ENCODE measurements around the gene VPS25. TPM values are rescaled to one million over a fixed set of nuclear protein-coding genes. Genes with fewer than 3 reads are reported as not detected.

Gene VPS25
- total RNA-seq, 1 experiment from 2014 or later = 34.3 TPM

DNA sequence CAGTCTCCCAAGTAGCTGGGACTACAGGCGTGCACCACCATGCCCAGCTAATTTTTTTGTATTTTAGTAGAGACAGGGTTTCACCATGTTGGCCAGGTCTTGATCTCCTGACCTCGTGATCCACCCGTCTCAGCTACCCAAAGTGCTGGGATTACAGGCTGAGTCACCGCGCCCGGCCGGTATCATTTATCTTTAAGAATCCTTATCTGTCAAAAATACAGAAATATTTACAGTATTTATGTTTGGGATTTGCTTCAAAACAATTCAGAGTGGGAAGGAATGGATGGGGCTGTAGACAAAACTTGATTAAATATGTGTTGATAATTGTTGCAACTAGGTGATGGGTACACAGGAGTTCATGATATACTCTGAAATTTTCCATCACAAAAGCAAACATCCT, 47.9 kb downstream of the VPS25 start:
- H3K27me3 ChIP-seq (replicated peaks; ENCODE audit: insufficient read depth, low read depth, low read length, poor library complexity) = no peaks in the 10 kb centered on the region
- no peak overlapping the region for H3K27ac ChIP-seq (ENCODE audit: low read depth, low read length, poor library complexity, severe bottlenecking)
- intact Hi-C loops (cut with micrococcal nuclease; ENCODE audit: unreplicated experiment) = loop anchor here (10.0 kb wide), 1 partner anchor 96 kb away; no protein-coding TSS in a partner anchor
- TF ChIP-seq, protein P1, sequence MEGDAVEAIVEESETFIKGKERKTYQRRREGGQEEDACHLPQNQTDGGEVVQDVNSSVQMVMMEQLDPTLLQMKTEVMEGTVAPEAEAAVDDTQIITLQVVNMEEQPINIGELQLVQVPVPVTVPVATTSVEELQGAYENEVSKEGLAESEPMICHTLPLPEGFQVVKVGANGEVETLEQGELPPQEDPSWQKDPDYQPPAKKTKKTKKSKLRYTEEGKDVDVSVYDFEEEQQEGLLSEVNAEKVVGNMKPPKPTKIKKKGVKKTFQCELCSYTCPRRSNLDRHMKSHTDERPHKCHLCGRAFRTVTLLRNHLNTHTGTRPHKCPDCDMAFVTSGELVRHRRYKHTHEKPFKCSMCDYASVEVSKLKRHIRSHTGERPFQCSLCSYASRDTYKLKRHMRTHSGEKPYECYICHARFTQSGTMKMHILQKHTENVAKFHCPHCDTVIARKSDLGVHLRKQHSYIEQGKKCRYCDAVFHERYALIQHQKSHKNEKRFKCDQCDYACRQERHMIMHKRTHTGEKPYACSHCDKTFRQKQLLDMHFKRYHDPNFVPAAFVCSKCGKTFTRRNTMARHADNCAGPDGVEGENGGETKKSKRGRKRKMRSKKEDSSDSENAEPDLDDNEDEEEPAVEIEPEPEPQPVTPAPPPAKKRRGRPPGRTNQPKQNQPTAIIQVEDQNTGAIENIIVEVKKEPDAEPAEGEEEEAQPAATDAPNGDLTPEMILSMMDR (conservative IDR thresholded peaks at IDR 0.05; ENCODE audit: low read depth, low read length) = no peak
- TF ChIP-seq EZH2 (IDR thresholded peaks at IDR 0.05; ENCODE audit: borderline replicate concordance, low read depth, low read length, poor library complexity, severe bottlenecking) = no peak
- DNase-seq (ENCODE audit: low spot score) = no peak
- H3K4me3 ChIP-seq (ENCODE audit: low read depth, low read length, poor library complexity, severe bottlenecking) = no peak overlapping the region
- H3K9me3 ChIP-seq (ENCODE audit: low read depth, low read length, poor library complexity, severe bottlenecking) = no peaks in the 10 kb centered on the region
- CTCF ChIA-PET = no interaction called here
- no TSS peak for BruUV-seq (replicated peaks)
- H3K4me1 ChIP-seq (ENCODE audit: insufficient read depth, low read length, poor library complexity, severe bottlenecking) = no peaks in the 10 kb centered on the region
- peaks cover 4% of the 10 kb centered on the region for H3K36me3 ChIP-seq (ENCODE audit: insufficient read depth, low read length, poor library complexity, severe bottlenecking)
- POLR2A ChIA-PET (ENCODE audit: low non-redundant PET) = no interaction called here

DNA sequence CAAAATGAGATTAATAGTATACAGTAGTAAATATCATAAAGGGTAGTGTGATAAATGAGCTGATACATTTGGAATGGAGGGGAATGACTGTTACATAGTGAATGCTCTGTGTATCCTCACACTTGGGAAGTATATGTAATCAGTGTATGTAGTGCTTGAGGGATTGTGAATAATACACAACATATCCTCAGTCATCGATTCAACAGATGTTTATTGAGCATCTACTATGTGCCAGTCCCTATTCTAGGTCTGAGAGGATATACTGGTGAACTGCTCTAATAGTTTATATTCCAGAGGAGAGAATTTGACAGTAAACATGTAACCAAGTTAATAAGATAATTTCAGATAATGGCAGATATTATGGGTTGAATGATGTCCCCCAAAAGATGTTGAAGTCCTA, 54.2 kb downstream of the VPS25 start:
- no peak overlapping the region for H3K4me3 ChIP-seq (ENCODE audit: low read depth, low read length, poor library complexity, severe bottlenecking)
- ChIA-PET CTCF (no interaction called here), POLR2A (ENCODE audit: low non-redundant PET) (no interaction called here)
- DNase-seq (ENCODE audit: low spot score) = no peak
- H3K27me3 ChIP-seq (replicated peaks; ENCODE audit: insufficient read depth, low read depth, low read length, poor library complexity) = no peaks in the 10 kb centered on the region
- no peak overlapping the region for H3K27ac ChIP-seq (ENCODE audit: low read depth, low read length, poor library complexity, severe bottlenecking)
- no peaks in the 10 kb centered on the region for H3K4me1 ChIP-seq (ENCODE audit: insufficient read depth, low read length, poor library complexity, severe bottlenecking)
- no peaks in the 10 kb centered on the region for H3K9me3 ChIP-seq (ENCODE audit: low read depth, low read length, poor library complexity, severe bottlenecking)
- TF ChIP-seq, protein P1 (conservative IDR thresholded peaks at IDR 0.05; ENCODE audit: low read depth, low read length) = no peak
- no peak for TF ChIP-seq EZH2 (IDR thresholded peaks at IDR 0.05; ENCODE audit: borderline replicate concordance, low read depth, low read length, poor library complexity, severe bottlenecking)
- no peaks in the 10 kb centered on the region for H3K36me3 ChIP-seq (ENCODE audit: insufficient read depth, low read length, poor library complexity, severe bottlenecking)
- no TSS peak for BruUV-seq (replicated peaks)
- intact Hi-C loops (cut with micrococcal nuclease; ENCODE audit: unreplicated experiment) = loop anchor here (10.0 kb wide), 1 partner anchor 103 kb away; no protein-coding TSS in a partner anchor

Small RNA genes within 50 kb of the gene (microRNA-seq; reads per million reads assigned to microRNA genes)
- gene MIR6781 = not detected

Other genes starting within 250 kb of the VPS25 start
- 9.6 and 12.7 TPM in 2 replicates for gene NAGLU, start 237.2 kb upstream of the VPS25 start, total RNA-seq (2021)
- 0.59 and 0.60 TPM in 2 replicates for gene HSD17B1, start 220.5 kb upstream of the VPS25 start, total RNA-seq (2021)
- gene COASY, start 211.3 kb upstream of the VPS25 start, total RNA-seq (2021) = 71.5 and 78.2 TPM in 2 replicates
- 32.8 and 33.7 TPM in 2 replicates for gene MLX, start 206.3 kb upstream of the VPS25 start, total RNA-seq (2021)
- 30.9 and 31.9 TPM in 2 replicates for gene PSMC3IP, start 195.7 kb upstream of the VPS25 start, total RNA-seq (2021)
- gene RETREG3, start 164.1 kb upstream of the VPS25 start, total RNA-seq (2021) = 23.2 and 30.0 TPM in 2 replicates
- gene TUBG1, start 163.8 kb upstream of the VPS25 start, total RNA-seq (2021) = 85.8 and 87.4 TPM in 2 replicates
- 14.6 and 19.2 TPM in 2 replicates for gene TUBG2, start 114.2 kb upstream of the VPS25 start, total RNA-seq (2021)
- gene PLEKHH3, start 96.5 kb upstream of the VPS25 start, total RNA-seq (2021) = 11.9 and 16.8 TPM in 2 replicates
- gene CCR10, start 91.6 kb upstream of the VPS25 start, total RNA-seq (2021) = 0.52 and 0.55 TPM in 2 replicates
- 5.6 and 6.7 TPM in 2 replicates for gene CNTNAP1, start 90.9 kb upstream of the VPS25 start, total RNA-seq (2021)
- gene EZH1, start 28.4 kb upstream of the VPS25 start, total RNA-seq (2021) = 16.4 and 19.5 TPM in 2 replicates
- 3.8 and 5.0 TPM in 2 replicates for gene RAMP2, start 12.2 kb upstream of the VPS25 start, total RNA-seq (2021)
- gene WNK4, start 7.2 kb downstream of the VPS25 start, total RNA-seq (2021) = 0.11 and 0.37 TPM in 2 replicates
- gene COA3, start 25.3 kb downstream of the VPS25 start, total RNA-seq (2021) = 29.0 and 30.5 TPM in 2 replicates
- not detected in 2 replicates for gene CNTD1, start 25.4 kb downstream of the VPS25 start, total RNA-seq (2021)
- 34.2 and 36.0 TPM in 2 replicates for gene BECN1, start 50.8 kb downstream of the VPS25 start, total RNA-seq (2021)
- gene PSME3, start 59.9 kb downstream of the VPS25 start, total RNA-seq (2021) = 93.7 and 120 TPM in 2 replicates
- 1.2 and 1.4 TPM in 2 replicates for gene AOC2, start 71.1 kb downstream of the VPS25 start, total RNA-seq (2021)
- 0.62 and 0.70 TPM in 2 replicates for gene AOC3, start 77.8 kb downstream of the VPS25 start, total RNA-seq (2021)
- gene G6PC1, start 127.3 kb downstream of the VPS25 start, total RNA-seq (2021) = not detected in 2 replicates
- gene AARSD1, start 191.0 kb downstream of the VPS25 start, total RNA-seq (2021) = 32.9 and 36.0 TPM in 2 replicates
- gene PTGES3L, start 206.6 kb downstream of the VPS25 start, total RNA-seq (2021) = 0.64 and 1.1 TPM in 2 replicates
- 7.3 and 8.0 TPM in 2 replicates for gene RUNDC1, start 207.1 kb downstream of the VPS25 start, total RNA-seq (2021)
- gene RPL27, start 225.0 kb downstream of the VPS25 start, total RNA-seq (2021) = 547 and 560 TPM in 2 replicates
- gene IFI35, start 233.3 kb downstream of the VPS25 start, total RNA-seq (2021) = 4.9 and 7.2 TPM in 2 replicates
- gene VAT1, start 248.9 kb downstream of the VPS25 start, total RNA-seq (2021) = 45.2 and 47.0 TPM in 2 replicates

Data from A673 (cell line).